Calu3 (cell line): ENCODE measurements around the gene CDH4. TPM values are rescaled to one million over a fixed set of nuclear protein-coding genes. Genes with fewer than 3 reads are reported as not detected.

Experiments
- BruUV-seq: library from RNA; stranded (reverse); fragments of 400-500 nt; replicated peaks from 2 replicates; lab custom pipeline; 2021; lab: Mats Ljungman, UMichigan
- CTCF ChIA-PET: fragments of 300-600 bp; sonication (Branson Sonifier 250); formaldehyde crosslinking; loops from one replicate; lab custom pipeline; 2022; ENCODE audit warnings: antibody characterized with exemption; lab: Charles Lee
- DNase-seq: peaks from one replicate; pipeline ENCODE4 v3.0.0; 2022
- H3K27ac Mint-ChIP-seq: one replicate; pipeline ENCODE4 v1.8.0; 2022; ENCODE audit warnings: mixed read lengths; ENCODE audit not compliant: unreplicated experiment
- H3K27me3 Mint-ChIP-seq: one replicate; pipeline ENCODE4 v1.8.0; 2022; ENCODE audit warnings: mixed read lengths; ENCODE audit not compliant: unreplicated experiment
- H3K36me3 Mint-ChIP-seq: one replicate; pipeline ENCODE4 v1.8.0; 2022; ENCODE audit warnings: mild to moderate bottlenecking, moderate library complexity, mixed read lengths; ENCODE audit not compliant: insufficient read depth, unreplicated experiment
- H3K4me1 Mint-ChIP-seq: one replicate; pipeline ENCODE4 v1.8.0; 2022; ENCODE audit warnings: mild to moderate bottlenecking, low read depth, mixed read lengths; ENCODE audit not compliant: unreplicated experiment
- H3K4me3 Mint-ChIP-seq: one replicate; pipeline ENCODE4 v1.8.0; 2022; ENCODE audit warnings: mild to moderate bottlenecking, low read depth, moderate library complexity, mixed read lengths; ENCODE audit not compliant: unreplicated experiment
- H3K9me3 Mint-ChIP-seq: one replicate; pipeline ENCODE4 v1.8.0; 2022; ENCODE audit warnings: low read depth, mixed read lengths; ENCODE audit not compliant: unreplicated experiment
- intact Hi-C: fragments of 100-400 bp; cut with micrococcal nuclease; formaldehyde crosslinking; loops from one replicate; pipeline ENCODE4 v1.10.0; 2022; ENCODE audit not compliant: unreplicated experiment
- total RNA-seq: library from RNA; stranded (reverse); gene quantifications from 2 replicates; pipeline ENCODE4 v1.2.3, GENCODE V29; 2022
- TF ChIP-seq, protein P1 (sequence below): fragments of 200-600 bp; IDR thresholded peaks from one replicate; pipeline ENCODE4 v1.8.0; 2022; ENCODE audit warnings: antibody characterized with exemption; ENCODE audit not compliant: unreplicated experiment

Gene CDH4
- total RNA-seq, 1 experiment from 2014 or later = not detected

DNA sequence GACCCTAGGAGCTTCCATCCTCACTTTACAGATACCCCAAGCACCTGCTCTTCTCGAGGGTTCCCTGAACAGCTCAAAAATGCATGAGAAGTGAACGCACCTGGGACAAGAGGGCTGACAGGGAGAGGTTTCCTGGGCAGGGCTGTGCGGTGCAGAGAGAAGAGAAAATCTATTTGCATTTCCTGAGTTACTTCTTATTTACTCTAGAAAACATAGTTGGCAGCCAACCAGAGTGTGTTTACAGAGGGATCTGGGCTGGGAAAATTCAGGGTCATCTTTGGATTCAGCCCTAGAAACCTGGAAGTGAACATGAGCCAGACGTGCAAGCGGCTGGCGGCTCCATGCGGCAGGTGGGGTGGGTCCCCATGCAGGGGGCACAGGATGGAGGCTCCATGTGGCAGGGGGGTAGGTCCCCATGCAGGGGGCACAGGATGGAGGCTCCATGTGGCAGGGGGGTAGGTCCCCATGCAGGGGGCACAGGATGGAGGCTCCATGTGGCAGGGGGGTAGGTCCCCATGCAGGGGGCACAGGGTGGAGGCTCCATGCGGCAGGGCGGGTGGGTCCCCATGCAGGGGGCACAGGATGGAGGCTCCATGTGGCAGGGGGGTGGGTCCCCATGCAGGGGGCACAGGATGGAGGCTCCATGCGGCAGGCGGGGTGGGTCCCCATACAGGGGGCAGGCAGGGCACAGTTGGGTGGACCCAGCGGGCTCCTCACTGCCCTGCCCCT, 471.6 kb downstream of the CDH4 start:
- Mint-ChIP-seq H3K4me1 (no peaks in the 10 kb centered on the region), H3K27ac (no peak overlapping the region), H3K9me3 (no peaks in the 10 kb centered on the region), H3K36me3 (no peaks in the 10 kb centered on the region), H3K27me3 (peaks cover 50% of the 10 kb centered on the region), H3K4me3 (no peak overlapping the region)
- BruUV-seq = no TSS peak
- DNase-seq = no peak
- CTCF ChIA-PET = no interaction called here
- TF ChIP-seq, protein P1, sequence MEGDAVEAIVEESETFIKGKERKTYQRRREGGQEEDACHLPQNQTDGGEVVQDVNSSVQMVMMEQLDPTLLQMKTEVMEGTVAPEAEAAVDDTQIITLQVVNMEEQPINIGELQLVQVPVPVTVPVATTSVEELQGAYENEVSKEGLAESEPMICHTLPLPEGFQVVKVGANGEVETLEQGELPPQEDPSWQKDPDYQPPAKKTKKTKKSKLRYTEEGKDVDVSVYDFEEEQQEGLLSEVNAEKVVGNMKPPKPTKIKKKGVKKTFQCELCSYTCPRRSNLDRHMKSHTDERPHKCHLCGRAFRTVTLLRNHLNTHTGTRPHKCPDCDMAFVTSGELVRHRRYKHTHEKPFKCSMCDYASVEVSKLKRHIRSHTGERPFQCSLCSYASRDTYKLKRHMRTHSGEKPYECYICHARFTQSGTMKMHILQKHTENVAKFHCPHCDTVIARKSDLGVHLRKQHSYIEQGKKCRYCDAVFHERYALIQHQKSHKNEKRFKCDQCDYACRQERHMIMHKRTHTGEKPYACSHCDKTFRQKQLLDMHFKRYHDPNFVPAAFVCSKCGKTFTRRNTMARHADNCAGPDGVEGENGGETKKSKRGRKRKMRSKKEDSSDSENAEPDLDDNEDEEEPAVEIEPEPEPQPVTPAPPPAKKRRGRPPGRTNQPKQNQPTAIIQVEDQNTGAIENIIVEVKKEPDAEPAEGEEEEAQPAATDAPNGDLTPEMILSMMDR = no peak
- intact Hi-C loops = no loop called here

DNA sequence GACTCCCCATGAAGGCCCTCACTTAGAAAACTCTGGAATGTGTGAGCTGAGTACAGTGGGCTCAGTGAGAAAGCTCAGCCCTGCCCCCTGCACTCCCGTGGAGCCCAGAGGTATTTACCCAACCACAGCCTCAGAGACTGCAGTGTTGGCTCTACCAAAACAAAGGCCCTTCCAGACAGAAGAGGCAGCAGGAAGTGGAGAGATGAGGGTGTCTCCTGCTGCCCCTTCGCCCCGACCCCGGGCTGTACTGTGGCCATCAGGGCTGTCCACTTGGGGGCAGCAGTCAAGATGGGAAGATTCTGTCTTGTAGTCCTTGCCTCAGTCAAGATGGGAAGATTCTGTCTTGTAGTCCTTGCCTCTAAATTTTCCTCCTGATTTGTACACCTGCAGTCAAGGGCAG, 472.3 kb downstream of the CDH4 start:
- Mint-ChIP-seq H3K9me3 (no peaks in the 10 kb centered on the region), H3K4me3 (no peak overlapping the region), H3K36me3 (no peaks in the 10 kb centered on the region), H3K27ac (no peak overlapping the region), H3K27me3 (peaks cover 48% of the 10 kb centered on the region), H3K4me1 (no peaks in the 10 kb centered on the region)
- CTCF ChIA-PET = no interaction called here
- intact Hi-C loops = no loop called here
- TF ChIP-seq, protein P1 = peak; percentile 36
- BruUV-seq = no TSS peak
- DNase-seq = peak; percentile 30

DNA sequence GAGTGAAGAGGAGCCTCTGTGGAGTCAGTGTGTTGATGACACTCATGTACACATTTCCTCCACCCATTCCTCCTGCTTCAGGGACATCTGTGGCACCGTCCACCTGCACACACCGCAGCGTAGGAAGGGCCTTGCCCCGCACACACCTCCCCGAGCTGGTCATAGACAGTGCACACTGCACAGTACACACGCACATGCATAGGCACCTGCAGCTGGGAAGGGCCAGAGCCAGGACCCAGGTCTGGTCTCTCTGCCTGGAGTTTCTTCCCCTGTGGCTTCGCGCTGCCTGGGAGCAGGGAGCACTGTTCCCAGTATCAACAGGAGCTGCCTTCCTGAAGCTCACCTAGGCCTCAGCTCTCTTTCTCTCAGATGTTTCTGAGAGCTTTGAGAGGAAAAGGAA, 473.1 kb downstream of the CDH4 start:
- no peak overlapping the region for H3K27ac Mint-ChIP-seq
- H3K27me3 Mint-ChIP-seq = peaks cover 47% of the 10 kb centered on the region
- CTCF ChIA-PET = no interaction called here
- intact Hi-C loops = no loop called here
- no TSS peak for BruUV-seq
- no peaks in the 10 kb centered on the region for H3K36me3 Mint-ChIP-seq
- DNase-seq = no peak
- TF ChIP-seq, protein P1 = no peak
- H3K4me3 Mint-ChIP-seq = no peak overlapping the region
- H3K4me1 Mint-ChIP-seq = no peaks in the 10 kb centered on the region
- H3K9me3 Mint-ChIP-seq = no peaks in the 10 kb centered on the region

DNA sequence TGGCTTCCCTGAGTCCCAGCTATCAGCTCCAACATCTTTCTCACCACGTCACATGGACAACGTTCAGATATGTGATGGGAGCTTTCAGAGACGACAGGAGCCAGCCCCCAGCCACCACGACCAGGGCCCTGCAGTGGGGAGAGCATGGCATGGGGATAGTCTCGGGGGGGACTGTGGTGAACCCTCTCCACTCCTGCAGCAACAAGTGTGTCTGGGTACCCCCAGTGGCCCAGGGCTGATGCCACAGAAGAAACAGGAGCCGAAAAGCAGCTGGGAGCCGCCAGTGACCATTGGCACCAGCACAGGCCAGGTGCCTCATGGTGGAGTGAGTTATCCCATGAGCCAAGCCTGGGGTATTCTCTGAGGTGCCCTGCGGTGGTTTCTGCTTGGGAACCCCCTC, 473.9 kb downstream of the CDH4 start:
- intact Hi-C loops = no loop called here
- CTCF ChIA-PET = no interaction called here
- TF ChIP-seq, protein P1 = no peak
- H3K27me3 Mint-ChIP-seq = peaks cover 39% of the 10 kb centered on the region
- H3K4me3 Mint-ChIP-seq = no peak overlapping the region
- H3K4me1 Mint-ChIP-seq = no peaks in the 10 kb centered on the region
- H3K9me3 Mint-ChIP-seq = no peaks in the 10 kb centered on the region
- H3K36me3 Mint-ChIP-seq = no peaks in the 10 kb centered on the region
- H3K27ac Mint-ChIP-seq = no peak overlapping the region
- DNase-seq = no peak
- no TSS peak for BruUV-seq
